GM12874 (cell line): Measurements from ENCODE around the gene PTPN4.

Source experiments
- TF ChIP-seq, protein P1 (sequence below): IDR thresholded peaks from 2 replicates; pipeline ENCODE4 v1.5.1; 2011; ENCODE audit warnings: low read depth, mild to moderate bottlenecking, control low read depth, low read length, moderate library complexity; ENCODE audit not compliant: insufficient read depth

Gene PTPN4

DNA sequence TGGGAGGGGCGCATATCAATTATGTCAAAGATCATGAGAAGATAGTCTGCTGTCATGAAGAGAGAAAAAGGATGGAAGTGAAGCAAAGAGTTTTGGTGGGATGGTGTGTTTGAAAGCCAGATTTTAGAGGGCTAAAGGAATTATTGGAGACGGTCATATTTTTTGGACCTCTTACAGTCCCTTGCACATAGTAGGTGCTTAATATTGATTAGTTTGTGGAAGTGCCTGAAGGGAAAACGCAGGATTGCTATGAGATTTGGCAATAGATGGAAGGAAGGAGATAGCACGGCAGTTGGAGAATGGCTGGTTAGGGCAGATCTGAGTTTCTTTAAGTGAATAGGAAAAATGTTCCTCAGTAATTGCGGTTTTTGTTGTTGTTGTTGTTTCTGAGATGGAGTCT lies 269.1 kb downstream of the PTPN4 start:
- TF ChIP-seq, protein P1, sequence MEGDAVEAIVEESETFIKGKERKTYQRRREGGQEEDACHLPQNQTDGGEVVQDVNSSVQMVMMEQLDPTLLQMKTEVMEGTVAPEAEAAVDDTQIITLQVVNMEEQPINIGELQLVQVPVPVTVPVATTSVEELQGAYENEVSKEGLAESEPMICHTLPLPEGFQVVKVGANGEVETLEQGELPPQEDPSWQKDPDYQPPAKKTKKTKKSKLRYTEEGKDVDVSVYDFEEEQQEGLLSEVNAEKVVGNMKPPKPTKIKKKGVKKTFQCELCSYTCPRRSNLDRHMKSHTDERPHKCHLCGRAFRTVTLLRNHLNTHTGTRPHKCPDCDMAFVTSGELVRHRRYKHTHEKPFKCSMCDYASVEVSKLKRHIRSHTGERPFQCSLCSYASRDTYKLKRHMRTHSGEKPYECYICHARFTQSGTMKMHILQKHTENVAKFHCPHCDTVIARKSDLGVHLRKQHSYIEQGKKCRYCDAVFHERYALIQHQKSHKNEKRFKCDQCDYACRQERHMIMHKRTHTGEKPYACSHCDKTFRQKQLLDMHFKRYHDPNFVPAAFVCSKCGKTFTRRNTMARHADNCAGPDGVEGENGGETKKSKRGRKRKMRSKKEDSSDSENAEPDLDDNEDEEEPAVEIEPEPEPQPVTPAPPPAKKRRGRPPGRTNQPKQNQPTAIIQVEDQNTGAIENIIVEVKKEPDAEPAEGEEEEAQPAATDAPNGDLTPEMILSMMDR = no peak

DNA sequence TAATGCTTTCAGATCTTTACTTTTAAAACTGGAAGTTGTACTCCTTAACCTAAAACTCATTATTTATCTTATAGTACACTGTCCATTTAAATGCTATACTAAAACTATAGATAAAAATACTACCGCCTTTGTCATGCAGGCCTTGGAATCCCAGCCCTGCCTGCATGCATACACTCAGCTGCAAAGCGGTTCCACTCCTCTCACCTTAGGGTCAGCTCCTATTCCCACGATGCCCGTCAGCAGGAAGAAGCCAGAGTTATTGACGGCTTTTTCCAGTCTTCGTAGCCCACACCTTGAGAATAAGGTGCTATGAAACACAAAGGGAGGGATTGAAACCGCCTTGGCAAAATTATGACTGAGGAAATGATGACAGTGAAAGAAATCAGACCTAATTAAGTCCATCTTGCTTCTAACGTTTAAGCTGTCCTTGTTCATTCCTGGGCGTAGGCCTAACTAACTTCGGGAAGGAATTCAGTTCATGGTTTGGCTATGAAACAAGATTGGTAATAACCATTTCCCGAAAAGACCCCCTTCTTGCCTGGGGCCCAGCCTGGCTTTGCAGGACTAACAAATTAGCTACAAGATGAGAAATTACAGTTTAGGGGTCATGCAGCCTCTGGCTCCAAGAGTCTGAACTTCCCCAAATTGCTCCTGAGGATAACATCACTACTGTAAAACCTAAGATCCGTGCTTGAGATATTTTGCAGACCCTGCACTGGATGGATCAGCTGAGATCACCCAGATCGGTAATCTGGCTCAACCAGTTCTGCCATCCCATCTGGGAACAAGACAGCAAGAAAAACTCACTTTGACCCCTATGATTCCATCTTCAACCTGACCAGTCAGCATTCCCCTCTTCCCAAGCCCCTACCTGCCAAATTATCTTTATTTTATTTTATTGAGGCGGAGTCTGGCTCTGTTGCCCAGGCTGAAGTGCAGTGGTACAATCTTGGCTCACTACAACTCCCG lies 270.2 kb downstream of the PTPN4 start:
- TF ChIP-seq, protein P1 = no peak

DNA sequence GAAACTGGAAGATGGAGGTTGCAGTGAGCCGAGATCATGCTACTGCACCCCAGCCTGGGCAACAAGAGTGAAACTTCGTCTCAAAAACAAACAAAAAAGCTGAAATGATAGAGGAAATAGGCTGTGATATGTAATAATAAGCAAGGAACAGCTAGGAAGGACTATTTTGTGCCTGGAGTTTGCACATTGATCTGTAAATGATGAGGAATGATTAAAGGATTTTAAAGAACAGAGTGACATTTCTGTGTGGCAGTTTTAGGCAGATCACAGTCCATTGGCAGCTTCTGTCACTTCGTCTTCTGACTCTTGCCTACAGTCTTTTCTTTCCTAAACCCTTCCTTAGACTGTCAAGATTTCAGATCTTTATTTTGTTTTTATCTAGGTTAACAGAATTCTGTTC lies 272.6 kb downstream of the PTPN4 start:
- TF ChIP-seq, protein P1 = no peak
